Measurements from ENCODE around the gene SNX14.

Gene SNX14

GRCh38 chr6:85496009-85496579, 97.6 kb downstream of the SNX14 start:
- Histone ChIP-seq H3K9me3 (replicated peaks; ENCODE audit: insufficient read depth, low read length) (no peaks in the 10 kb centered on the region), H3K27ac (ENCODE audit: low read length) (no peak overlapping the region), H3K4me3 (ENCODE audit: low read length) (no peak overlapping the region), H3K27me3 (replicated peaks; ENCODE audit: insufficient read depth, low read length) (no peaks in the 10 kb centered on the region), H3K4me1 (ENCODE audit: low read length) (no peaks in the 10 kb centered on the region), H3K79me2 (ENCODE audit: low read length) (no peaks in the 10 kb centered on the region), H3K36me3 (replicated peaks; ENCODE audit: insufficient read depth, low read length) (no peaks in the 10 kb centered on the region), H3K9ac (ENCODE audit: low read length) (no peak overlapping the region), H3F3A (ENCODE audit: insufficient read depth, low read length) (no peaks in the 10 kb centered on the region), H3K4me2 (ENCODE audit: low read depth, low read length) (no peak overlapping the region), H4K20me1 (ENCODE audit: insufficient read depth, low read length) (no peaks in the 10 kb centered on the region), H2AFZ (ENCODE audit: low read length) (no peak overlapping the region), H3K9me2 (replicated peaks; ENCODE audit: insufficient read depth, low read length) (no peaks in the 10 kb centered on the region)
- DNase-seq = no peak
- no peak for TF ChIP-seq EZH2 (optimal IDR thresholded peaks at IDR 0.05; ENCODE audit: low read depth, low read length)
- TF ChIP-seq CTCF (IDR thresholded peaks at IDR 0.05; ENCODE audit: low read length) = no peak
- no peak for TF ChIP-seq EZH2phosphoT487 (IDR thresholded peaks at IDR 0.05; ENCODE audit: low read length)

GRCh38 chr6:85494547-85495536, 98.8 kb downstream of the SNX14 start:
- Histone ChIP-seq H3K9ac (ENCODE audit: low read length) (no peak overlapping the region), H3K4me1 (ENCODE audit: low read length) (no peaks in the 10 kb centered on the region), H3K27ac (ENCODE audit: low read length) (no peak overlapping the region), H3K79me2 (ENCODE audit: low read length) (no peaks in the 10 kb centered on the region), H3K36me3 (replicated peaks; ENCODE audit: insufficient read depth, low read length) (no peaks in the 10 kb centered on the region), H3K4me3 (ENCODE audit: low read length) (no peak overlapping the region), H3K9me2 (replicated peaks; ENCODE audit: insufficient read depth, low read length) (no peaks in the 10 kb centered on the region), H3K27me3 (replicated peaks; ENCODE audit: insufficient read depth, low read length) (no peaks in the 10 kb centered on the region), H2AFZ (ENCODE audit: low read length) (no peak overlapping the region), H3F3A (ENCODE audit: insufficient read depth, low read length) (no peaks in the 10 kb centered on the region), H4K20me1 (ENCODE audit: insufficient read depth, low read length) (no peaks in the 10 kb centered on the region), H3K9me3 (replicated peaks; ENCODE audit: insufficient read depth, low read length) (no peaks in the 10 kb centered on the region), H3K4me2 (ENCODE audit: low read depth, low read length) (no peak overlapping the region)
- TF ChIP-seq CTCF (IDR thresholded peaks at IDR 0.05; ENCODE audit: low read length) (no peak), EZH2 (optimal IDR thresholded peaks at IDR 0.05; ENCODE audit: low read depth, low read length) (no peak), EZH2phosphoT487 (IDR thresholded peaks at IDR 0.05; ENCODE audit: low read length) (no peak)
- DNase-seq = no peak

- H4K20me1 ChIP-seq (ENCODE audit: insufficient read depth, low read length) = no peaks in the 10 kb centered on the region
- DNase-seq = no peak
- H3K9me2 ChIP-seq (replicated peaks; ENCODE audit: insufficient read depth, low read length) = no peaks in the 10 kb centered on the region
- TF ChIP-seq EZH2phosphoT487 (IDR thresholded peaks at IDR 0.05; ENCODE audit: low read length) (no peak), EZH2 (optimal IDR thresholded peaks at IDR 0.05; ENCODE audit: low read depth, low read length) (no peak), CTCF (IDR thresholded peaks at IDR 0.05; ENCODE audit: low read length) (no peak)
- no peak overlapping the region for H3K4me3 ChIP-seq (ENCODE audit: low read length)
- no peaks in the 10 kb centered on the region for H3K4me1 ChIP-seq (ENCODE audit: low read length)
- H3K4me2 ChIP-seq (ENCODE audit: low read depth, low read length) = no peak overlapping the region
- no peak overlapping the region for H3K9ac ChIP-seq (ENCODE audit: low read length)
- H3K9me3 ChIP-seq (replicated peaks; ENCODE audit: insufficient read depth, low read length) = no peaks in the 10 kb centered on the region
- H3K79me2 ChIP-seq (ENCODE audit: low read length) = no peaks in the 10 kb centered on the region
- H3F3A ChIP-seq (ENCODE audit: insufficient read depth, low read length) = no peaks in the 10 kb centered on the region
- H2AFZ ChIP-seq (ENCODE audit: low read length) = no peak overlapping the region
- no peaks in the 10 kb centered on the region for H3K36me3 ChIP-seq (replicated peaks; ENCODE audit: insufficient read depth, low read length)
- H3K27ac ChIP-seq (ENCODE audit: low read length) = no peak overlapping the region
- no peaks in the 10 kb centered on the region for H3K27me3 ChIP-seq (replicated peaks; ENCODE audit: insufficient read depth, low read length)
Observed at GRCh38 chr6:85493389-85493788, 100.3 kb downstream of the SNX14 start.

All from MM.1S (cell line).